ENCODE results near the gene SYCP2.

SYCP2 gene

DNA sequence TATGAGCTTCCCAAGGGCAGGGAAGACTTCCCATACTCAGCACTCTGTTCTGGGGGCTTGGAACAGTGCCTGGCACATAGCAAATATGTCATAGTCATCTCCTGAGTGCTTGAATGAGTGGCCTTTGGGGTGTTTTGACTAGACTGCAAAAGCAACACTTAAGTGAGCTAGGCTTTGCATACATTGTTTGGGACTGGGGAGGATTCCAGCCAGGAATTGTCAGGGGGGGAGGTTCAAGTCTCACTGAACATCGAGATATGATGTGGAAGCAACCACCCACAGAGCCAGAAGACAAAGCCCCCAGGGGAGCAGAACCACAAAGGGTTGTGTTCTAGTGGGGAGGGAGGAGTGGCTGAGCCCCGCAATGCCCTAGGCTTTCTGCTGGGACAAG lies 98.4 kb downstream of the SYCP2 start:
- no peak for DNase-seq

DNA sequence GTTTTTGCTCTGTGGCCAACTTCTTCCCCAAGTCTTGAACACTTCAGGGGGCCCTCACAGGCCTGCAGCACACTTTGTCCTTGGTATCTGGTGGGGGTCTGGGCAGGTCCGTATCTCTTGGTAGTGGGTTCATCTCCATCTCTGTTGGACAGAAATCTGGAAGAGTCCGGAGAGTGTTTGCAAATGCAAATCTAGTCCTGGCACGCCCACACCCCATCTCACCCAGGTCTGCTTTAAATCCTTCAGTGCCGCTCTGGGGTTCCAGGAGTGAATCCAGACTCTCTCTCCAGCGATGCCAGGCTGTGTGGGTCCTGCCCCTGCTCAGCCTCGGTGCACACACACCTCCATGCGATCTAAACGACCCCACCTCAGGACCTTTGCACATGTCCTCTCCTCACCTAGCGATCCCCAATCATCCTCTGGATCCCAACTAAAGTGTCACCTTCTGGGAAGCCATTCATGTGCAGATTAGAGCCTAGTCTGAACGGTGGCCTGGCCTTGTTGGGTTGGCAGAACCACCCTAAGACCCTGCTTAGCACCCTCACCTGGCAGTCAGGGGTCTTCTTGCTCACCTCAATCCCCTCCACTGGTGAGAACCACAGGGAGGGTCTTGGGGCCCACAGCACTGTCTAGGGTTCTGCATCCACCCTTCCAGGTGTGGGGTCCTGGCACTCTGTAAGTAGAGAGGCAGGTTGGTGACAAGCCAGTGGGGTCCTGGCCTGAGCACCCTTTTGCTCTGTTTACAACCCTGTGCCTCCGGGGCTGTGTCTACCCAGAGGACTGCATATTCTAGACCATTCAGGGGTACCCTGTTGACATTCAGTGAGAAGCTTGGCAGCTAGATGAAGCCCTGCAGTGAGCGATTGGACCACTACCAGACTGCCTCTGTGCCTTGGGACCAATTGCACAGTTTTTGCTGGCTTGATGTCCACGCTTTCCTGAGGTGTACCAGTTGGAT lies 100.8 kb downstream of the SYCP2 start:
- no peak for DNase-seq

DNA sequence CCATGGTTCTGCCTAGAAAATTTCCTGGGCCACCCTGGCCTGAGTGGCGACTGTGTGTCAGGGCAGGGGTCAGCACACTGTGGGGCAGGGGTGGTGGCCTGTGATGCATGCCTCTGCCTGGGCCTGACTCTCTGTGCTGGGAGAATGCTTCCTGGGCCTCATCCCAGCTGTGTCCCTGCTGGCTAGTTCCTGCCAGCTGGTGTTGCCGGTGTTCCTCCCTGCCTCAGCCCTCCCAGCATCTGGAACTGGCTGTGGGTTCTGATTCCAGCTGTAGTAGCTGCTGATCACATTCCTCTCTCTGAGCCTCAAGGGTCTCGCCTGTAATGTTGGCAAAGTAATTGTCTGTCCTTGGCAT lies 101.5 kb downstream of the SYCP2 start:
- DNase-seq, result no peak

DNA sequence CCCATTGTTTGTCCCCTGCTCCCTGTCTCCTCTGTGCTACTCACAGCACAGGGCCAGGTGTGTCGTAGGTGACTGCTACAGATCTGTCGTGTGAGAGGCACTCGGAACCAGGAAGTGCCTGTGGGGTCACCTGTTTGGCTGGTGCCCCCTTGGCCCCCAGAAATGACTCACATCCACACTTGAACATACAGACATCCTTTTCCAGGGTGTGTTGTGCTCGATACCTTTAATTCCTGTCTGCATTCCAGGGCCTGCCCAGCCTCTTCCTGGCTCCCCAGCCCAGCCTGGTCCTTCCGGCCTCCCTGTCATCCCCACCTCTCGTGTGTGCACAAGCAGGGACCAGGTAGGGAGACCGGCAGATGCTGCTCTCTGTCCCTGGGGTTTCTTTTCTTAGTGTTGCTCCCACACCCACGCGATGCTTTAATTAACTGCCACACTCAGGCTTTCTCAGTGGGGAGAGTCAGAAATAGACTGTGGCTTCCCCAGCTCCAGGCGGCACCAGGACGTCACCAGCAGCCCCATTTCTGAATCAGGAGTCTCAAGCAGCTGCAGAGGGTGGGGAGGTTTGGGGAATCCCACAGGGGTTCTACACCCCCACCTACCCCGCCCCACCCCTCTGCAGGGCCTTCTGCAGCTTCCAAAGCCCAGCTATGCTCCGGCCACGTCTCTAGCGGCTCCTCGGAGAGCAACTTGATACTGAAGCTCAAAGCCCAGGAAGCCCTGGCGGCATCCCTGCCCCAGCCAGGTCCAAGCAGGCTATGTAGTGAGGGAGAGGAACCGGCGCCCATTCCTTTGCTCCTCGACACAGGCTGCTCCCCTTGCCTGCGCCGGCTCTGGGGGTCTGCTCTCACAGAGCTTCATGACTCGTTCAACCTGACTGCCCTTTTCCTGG lies 102.2 kb downstream of the SYCP2 start:
- no peak for DNase-seq

DNA sequence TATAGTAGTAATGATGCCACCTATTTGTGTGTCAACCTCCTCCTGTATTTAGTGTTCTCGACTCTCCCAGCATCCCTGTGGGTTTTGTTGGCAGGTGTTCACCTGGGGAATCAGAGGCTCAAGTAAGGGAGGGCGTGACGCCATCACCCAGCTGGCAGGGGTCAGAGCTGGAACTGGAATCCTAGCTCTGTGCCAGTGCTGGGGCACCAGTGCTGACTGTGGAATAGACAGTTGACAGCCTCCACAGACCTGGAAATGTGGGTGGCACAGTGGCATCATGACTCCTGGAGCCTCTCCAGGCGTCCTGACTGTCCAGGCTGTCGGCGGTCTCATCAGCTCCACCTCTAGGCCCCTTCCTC lies 102.8 kb downstream of the SYCP2 start:
- no peak for DNase-seq

GRCh38 chr20:59829786-59830664 lies 103.4 kb downstream of the SYCP2 start:
- no peak for DNase-seq

- no peak for DNase-seq
These were observed 104.2 kb downstream of the SYCP2 start for GRCh38 chr20:59829054-59829785.

DNA sequence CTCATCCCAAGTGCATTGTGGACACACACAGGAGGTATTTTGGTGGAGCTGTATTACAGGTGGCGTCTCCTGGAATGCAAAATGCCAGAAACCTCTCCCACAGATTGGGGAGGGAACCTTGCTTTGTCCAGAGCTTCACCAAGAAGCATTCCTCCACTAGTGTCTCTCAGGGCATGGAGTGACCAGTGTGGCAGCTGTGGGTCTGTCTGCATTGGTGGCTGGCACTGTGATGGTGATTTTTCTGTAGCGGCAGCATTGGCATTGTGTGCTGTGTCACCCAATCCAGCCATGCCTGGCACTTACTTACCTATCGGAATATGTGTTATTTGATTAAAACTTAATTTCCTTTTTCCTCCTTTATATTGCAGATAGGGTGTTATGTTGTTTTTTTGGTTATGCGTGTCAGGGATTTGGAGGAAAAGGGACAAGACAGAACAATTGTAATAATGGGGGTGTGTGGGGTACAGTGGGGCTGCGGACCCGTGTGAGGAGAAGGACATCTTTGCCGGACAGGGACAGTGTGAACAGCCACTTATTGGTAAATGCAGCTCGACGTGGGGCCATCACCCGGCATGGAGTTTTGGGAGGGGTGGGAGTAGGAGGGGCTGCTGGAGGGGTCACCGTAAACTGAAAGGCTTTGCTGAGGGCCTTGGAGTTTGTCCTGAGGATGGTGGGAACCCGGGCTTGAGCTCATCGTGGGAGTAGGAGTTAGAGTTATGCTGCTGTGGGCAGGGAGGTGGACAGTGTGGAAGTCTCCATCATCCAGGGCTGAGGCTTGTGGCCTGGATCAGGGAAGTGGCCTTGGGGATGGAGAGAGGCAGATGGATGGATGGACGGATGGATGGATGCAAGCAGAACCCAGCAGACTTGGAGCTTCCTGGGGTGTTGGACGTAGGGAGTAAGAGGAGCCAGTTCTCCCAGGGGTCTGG lies 105.0 kb downstream of the SYCP2 start:
- DNase-seq, result no peak

- no peak for DNase-seq
These were observed 106.0 kb downstream of the SYCP2 start for GRCh38 chr20:59827138-59828056.

DNA sequence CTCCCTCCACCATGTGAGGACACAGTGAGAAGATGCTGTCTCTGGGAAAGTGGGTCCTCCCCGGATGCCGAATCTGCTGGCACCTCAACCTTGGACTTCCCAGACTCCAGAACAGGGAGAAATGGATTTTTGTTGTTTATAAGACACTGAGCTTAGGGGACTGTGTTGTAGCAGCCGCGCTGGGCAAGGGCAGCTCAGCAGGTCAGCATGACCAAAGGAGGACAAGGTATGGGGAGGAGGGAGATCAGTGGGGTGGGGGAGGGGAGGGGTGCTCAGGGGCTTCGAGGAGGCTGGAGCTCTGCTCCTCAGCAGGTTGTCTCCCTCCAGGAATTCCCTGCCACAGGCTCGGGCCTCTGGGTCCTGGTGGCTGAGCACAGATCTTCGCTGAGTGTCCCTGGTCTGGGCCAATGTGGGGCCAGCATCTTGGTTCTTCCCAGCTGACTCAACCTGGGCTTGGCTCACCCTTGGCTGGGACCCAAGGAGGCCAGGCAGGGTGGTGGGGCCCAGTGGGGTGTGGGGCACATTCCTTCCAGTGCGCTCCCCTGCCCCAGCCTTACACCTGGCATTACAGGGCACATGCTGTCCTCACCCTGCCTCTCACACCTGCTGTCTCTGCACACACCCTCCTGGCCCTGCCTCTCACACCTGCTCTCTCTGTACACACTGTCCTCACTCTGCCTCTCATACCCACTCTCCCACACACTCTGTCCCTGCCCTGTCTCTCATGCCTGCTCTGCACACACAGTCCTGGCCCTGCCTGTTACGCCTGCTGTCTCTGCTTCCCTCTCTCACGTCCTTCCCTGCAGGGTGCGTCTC lies 107.3 kb downstream of the SYCP2 start:
- DNase-seq, result no peak

- no peak for DNase-seq
These were observed 107.9 kb downstream of the SYCP2 start for GRCh38 chr20:59825563-59825920.

- DNase-seq, result no peak
These were observed 108.5 kb downstream of the SYCP2 start for GRCh38 chr20:59824711-59825562.

GRCh38 chr20:59823491-59824259 lies 109.8 kb downstream of the SYCP2 start:
- DNase-seq, result no peak

- no peak for DNase-seq
These were observed 110.4 kb downstream of the SYCP2 start for GRCh38 chr20:59823030-59823423.

GRCh38 chr20:59822291-59823029 lies 111.0 kb downstream of the SYCP2 start:
- no peak for DNase-seq

- DNase-seq, result no peak
These were observed 111.6 kb downstream of the SYCP2 start for GRCh38 chr20:59821788-59822187.

- no peak for DNase-seq
These were observed 112.2 kb downstream of the SYCP2 start for GRCh38 chr20:59821201-59821600.
